Endothelial cell of umbilical vein (primary cell): ENCODE results near the gene SLC19A1. TPM values are rescaled to one million over a fixed set of nuclear protein-coding genes. Genes with fewer than 3 reads are reported as not detected.

Experiments
- BruUV-seq: library from RNA; stranded (reverse); fragments of 400-500 nt; replicated peaks from 2 replicates; lab custom pipeline; 2021; lab: Mats Ljungman, UMichigan
- CTCF ChIA-PET: fragments of 300-600, 350-600 bp; sonication (Branson Sonifier 250); formaldehyde crosslinking; loops from one replicate; lab custom pipeline; 2021; ENCODE audit warnings: antibody characterized with exemption, inconsistent platforms; lab: Charles Lee
- POLR2A ChIA-PET: fragments of 300-600, 350-600 bp; sonication (Branson Sonifier 250); formaldehyde crosslinking; loops from one replicate; lab custom pipeline; 2021; ENCODE audit warnings: antibody characterized with exemption, inconsistent platforms; lab: Charles Lee
- DNase-seq: peaks from one replicate; pipeline ENCODE4 v3.0.0-alpha.2; 2011; ENCODE audit warnings: low read depth, low spot score
- FAIRE-seq: peaks from 2 replicates; lab custom pipeline; 2011; peaks lifted over from hg19 to GRCh38; lab: Jason Lieb, UNC
- H2AFZ ChIP-seq: 2 replicates; pipeline ENCODE4 v1.6.0; 2012; ENCODE audit warnings: low read depth, low read length, control low read depth, inconsistent platforms
- H3K27ac ChIP-seq: 2 replicates; pipeline ENCODE4 v1.5.1; 2011; ENCODE audit warnings: low read depth, mild to moderate bottlenecking, control low read depth, low read length, moderate library complexity; ENCODE audit not compliant: insufficient read depth
- H3K27me3 ChIP-seq, 2 experiments: 2 replicates each; pipeline versions ENCODE4 v1.6.0 to v1.6.1; 2011; ENCODE audit warnings: low read length in 2 of 2, mixed read lengths in 1 of 2; ENCODE audit not compliant: control insufficient read depth in 2 of 2, insufficient read depth in 2 of 2
- H3K36me3 ChIP-seq, 2 experiments: 2 replicates in 1 of 2; 3 replicates in 1 of 2; pipeline ENCODE4 v1.5.1; 2011; ENCODE audit warnings: low read length in 2 of 2, mild to moderate bottlenecking in 1 of 2, moderate library complexity in 1 of 2; ENCODE audit not compliant: control insufficient read depth in 2 of 2, insufficient read depth in 2 of 2; ENCODE audit errors: extremely low read depth in 1 of 2
- H3K4me1 ChIP-seq: 3 replicates; pipeline ENCODE4 v1.5.1; 2011; ENCODE audit warnings: mild to moderate bottlenecking, low read length; ENCODE audit not compliant: control insufficient read depth, insufficient read depth; ENCODE audit errors: extremely low read depth
- H3K4me2 ChIP-seq: 2 replicates; pipeline ENCODE4 v1.6.1; 2011; ENCODE audit warnings: low read length, control low read depth, mixed read lengths; ENCODE audit not compliant: insufficient read depth
- H3K4me3 ChIP-seq, 3 experiments: fragments of 200-600 bp in 1 of 3; sonication (generic), shearing (Covaris generic) in 1 of 3; replicated peaks in 1 of 3; 2 replicates each; pipeline ENCODE4 v1.5.1; 2011 to 2016; ENCODE audit warnings: control low read depth in 3 of 3, low read length in 3 of 3, mild to moderate bottlenecking in 2 of 3, inconsistent platforms in 1 of 3, low read depth in 1 of 3, moderate library complexity in 1 of 3; ENCODE audit not compliant: insufficient read depth in 1 of 3
- H3K79me2 ChIP-seq: 2 replicates; pipeline ENCODE4 v1.6.0; 2012; ENCODE audit warnings: low read length, inconsistent platforms; ENCODE audit not compliant: control insufficient read depth, insufficient read depth
- H3K9ac ChIP-seq: replicated peaks from 2 replicates; pipeline ENCODE3; 2011; ENCODE audit warnings: low read length, control low read depth; ENCODE audit not compliant: insufficient read depth; ENCODE audit errors: extremely low read depth
- H3K9me1 ChIP-seq: replicated peaks from 3 replicates; pipeline ENCODE4 v1.6.0; 2011; ENCODE audit warnings: mild to moderate bottlenecking, low read length; ENCODE audit not compliant: control insufficient read depth, insufficient read depth; ENCODE audit errors: extremely low read depth
- H3K9me3 ChIP-seq: replicated peaks from 2 replicates; pipeline ENCODE4 v1.5.1; 2012; ENCODE audit warnings: low read length, inconsistent platforms; ENCODE audit not compliant: control insufficient read depth, insufficient read depth
- H4K20me1 ChIP-seq: replicated peaks from 2 replicates; pipeline ENCODE3; 2011; ENCODE audit warnings: mild to moderate bottlenecking, low read length; ENCODE audit not compliant: control insufficient read depth, insufficient read depth; ENCODE audit errors: extremely low read depth
- EZH2 ChIP-seq: IDR thresholded peaks from 2 replicates; pipeline ENCODE4 v1.6.1; 2012; ENCODE audit warnings: borderline replicate concordance, low read depth, mild to moderate bottlenecking, moderate library complexity, low read length, inconsistent platforms; ENCODE audit not compliant: severe bottlenecking
- FOS ChIP-seq: IDR thresholded peaks from 2 replicates; pipeline ENCODE4 v1.6.1; 2011; ENCODE audit warnings: mild to moderate bottlenecking, low read length, moderate library complexity, borderline replicate concordance; ENCODE audit not compliant: insufficient read depth
- GATA2 ChIP-seq: IDR thresholded peaks from 2 replicates; pipeline ENCODE4 v1.7.0; 2011; ENCODE audit warnings: low read depth, mild to moderate bottlenecking, moderate library complexity, mixed read lengths, low read length; ENCODE audit not compliant: insufficient read length, insufficient read depth
- JUN ChIP-seq: IDR thresholded peaks from 2 replicates; pipeline ENCODE4 v1.6.1; 2011; ENCODE audit warnings: borderline replicate concordance, low read depth; ENCODE audit not compliant: insufficient read length, insufficient read depth
- MYC ChIP-seq: IDR thresholded peaks from one replicate; pipeline ENCODE4 v1.6.1; 2011; ENCODE audit warnings: mild to moderate bottlenecking, low read depth, low read length
- POLR2A ChIP-seq: IDR thresholded peaks from 2 replicates; pipeline ENCODE4 v1.6.1; 2012; ENCODE audit warnings: low read depth, mild to moderate bottlenecking, control low read depth, low read length
- POLR2AphosphoS5 ChIP-seq: IDR thresholded peaks from 2 replicates; pipeline ENCODE4 v1.6.1; 2012; ENCODE audit warnings: low read depth, mild to moderate bottlenecking, control low read depth, low read length, moderate library complexity; ENCODE audit not compliant: insufficient read depth
- dilution Hi-C: fragments of 300-500 bp; cut with MboI; formaldehyde crosslinking; loops from one replicate; pipeline ENCODE4 v1.15.0; 2019; ENCODE audit warnings: low sequenced_read_pairs; ENCODE audit not compliant: extremely low pct_ligation_motif_present
- intact Hi-C: fragments of 100-400 bp; cut with micrococcal nuclease; formaldehyde crosslinking; loops from one replicate; pipeline ENCODE4 v1.10.0; 2022
- polyA plus RNA-seq, 4 experiments: library from polyadenylated mRNA; depleted of rRNA in 3 of 4; stranded (reverse) in 3 of 4; unstranded in 1 of 4; fragments of >200 nt; gene quantifications; 2 replicates each; pipeline versions ENCODE4 v1.2.1 to v1.2.3, GENCODE V29; 2011 to 2012; ENCODE audit warnings: missing spikeins in 1 of 4
- total RNA-seq: library from RNA; stranded (reverse); gene quantifications from 2 replicates; pipeline ENCODE4 v1.2.3, GENCODE V29; 2021
- TF ChIP-seq, protein P1 (sequence below), 2 donors: IDR thresholded peaks; 1 replicate in 1 of 2; 2 replicates in 1 of 2; pipeline ENCODE4 v1.5.1; 2011; ENCODE audit warnings: low read length in 2 of 2, mild to moderate bottlenecking in 2 of 2, moderate library complexity in 2 of 2, control low read depth in 1 of 2, inconsistent platforms in 1 of 2, low read depth in 1 of 2; ENCODE audit not compliant: insufficient read depth in 1 of 2; ENCODE audit errors: extremely low read depth in 1 of 2
- TF ChIP-seq, protein P2 (sequence below): IDR thresholded peaks from 2 replicates; pipeline ENCODE4 v1.6.1; 2011; ENCODE audit not compliant: insufficient read depth, insufficient read length

The SLC19A1 gene
- total and polyA plus RNA-seq, 2 donors (not counting 3 experiments of a cell fraction or from before 2014, with no cell fraction given), result 36.3 to 54.6 TPM

- Histone ChIP-seq H3K36me3 (peaks cover 3 to 11% of the 10 kb centered on the region in 2 experiments), H3K4me3 (no peak overlapping the region), H3K79me2 (peaks cover 40% of the 10 kb centered on the region), H3K9me1 (no peaks in the 10 kb centered on the region), H2AFZ (no peak overlapping the region), H3K27me3 (no peaks in the 10 kb centered on the region), H3K9me3 (no peaks in the 10 kb centered on the region), H3K9ac (no peak overlapping the region), H3K4me1 (peaks cover 22% of the 10 kb centered on the region), H3K4me2 (no peak overlapping the region), H4K20me1 (no peaks in the 10 kb centered on the region), H3K27ac (no peak overlapping the region)
- DNase-seq (no peak), FAIRE-seq (no peak)
- TF ChIP-seq EZH2 (no peak), POLR2AphosphoS5 (no peak), FOS (no peak), GATA2 (no peak), POLR2A (no peak), JUN (no peak), MYC (no peak)
- TF ChIP-seq, protein P1, sequence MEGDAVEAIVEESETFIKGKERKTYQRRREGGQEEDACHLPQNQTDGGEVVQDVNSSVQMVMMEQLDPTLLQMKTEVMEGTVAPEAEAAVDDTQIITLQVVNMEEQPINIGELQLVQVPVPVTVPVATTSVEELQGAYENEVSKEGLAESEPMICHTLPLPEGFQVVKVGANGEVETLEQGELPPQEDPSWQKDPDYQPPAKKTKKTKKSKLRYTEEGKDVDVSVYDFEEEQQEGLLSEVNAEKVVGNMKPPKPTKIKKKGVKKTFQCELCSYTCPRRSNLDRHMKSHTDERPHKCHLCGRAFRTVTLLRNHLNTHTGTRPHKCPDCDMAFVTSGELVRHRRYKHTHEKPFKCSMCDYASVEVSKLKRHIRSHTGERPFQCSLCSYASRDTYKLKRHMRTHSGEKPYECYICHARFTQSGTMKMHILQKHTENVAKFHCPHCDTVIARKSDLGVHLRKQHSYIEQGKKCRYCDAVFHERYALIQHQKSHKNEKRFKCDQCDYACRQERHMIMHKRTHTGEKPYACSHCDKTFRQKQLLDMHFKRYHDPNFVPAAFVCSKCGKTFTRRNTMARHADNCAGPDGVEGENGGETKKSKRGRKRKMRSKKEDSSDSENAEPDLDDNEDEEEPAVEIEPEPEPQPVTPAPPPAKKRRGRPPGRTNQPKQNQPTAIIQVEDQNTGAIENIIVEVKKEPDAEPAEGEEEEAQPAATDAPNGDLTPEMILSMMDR (IDR thresholded peaks at IDR 0.05; ENCODE audit: extremely low read depth in 1 of 2, insufficient read depth in 1 of 2, low read depth in 1 of 2, low read length in 2 of 2), result no peak
- TF ChIP-seq, protein P2, sequence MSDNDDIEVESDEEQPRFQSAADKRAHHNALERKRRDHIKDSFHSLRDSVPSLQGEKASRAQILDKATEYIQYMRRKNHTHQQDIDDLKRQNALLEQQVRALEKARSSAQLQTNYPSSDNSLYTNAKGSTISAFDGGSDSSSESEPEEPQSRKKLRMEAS, result no peak
- BruUV-seq, result no TSS peak
- intact Hi-C loops (no loop called here), dilution Hi-C loops (no loop called here)
- CTCF ChIA-PET, result no interaction called here
- POLR2A ChIA-PET, result no interaction called here
Observed at GRCh38 chr21:45468971-45469272, 73.3 kb downstream of the SLC19A1 start.
